ENCODE data around the gene LNPK.

- TF ChIP-seq CTCF (conservative IDR thresholded peaks at IDR 0.05; ENCODE audit: low read depth in 2 of 2) (no peak), EZH2phosphoT487 (IDR thresholded peaks at IDR 0.05; ENCODE audit: unreplicated experiment) (no peak), EZH2 (IDR thresholded peaks at IDR 0.05; ENCODE audit: low read depth, unreplicated experiment) (no peak), CREB1 (CRISPR knock-in tag; IDR thresholded peaks at IDR 0.05; ENCODE audit: low read depth) (no peak), POLR2AphosphoS5 (IDR thresholded peaks at IDR 0.05; ENCODE audit: low read depth) (no peak), JUNB (IDR thresholded peaks at IDR 0.05; ENCODE audit: unreplicated experiment) (no peak), REST (IDR thresholded peaks at IDR 0.05; ENCODE audit: unreplicated experiment) (no peak), ETS1 (IDR thresholded peaks at IDR 0.05) (no peak), ZNF114 (CRISPR knock-in tag; IDR thresholded peaks at IDR 0.05) (no peak), ZNF331 (CRISPR knock-in tag; IDR thresholded peaks at IDR 0.05; ENCODE audit: low read depth) (no peak), STAT1 (IDR thresholded peaks at IDR 0.05; ENCODE audit: unreplicated experiment) (no peak), NANOG (IDR thresholded peaks at IDR 0.05; ENCODE audit: borderline replicate concordance) (no peak)
Measured at GRCh38 chr2:175935289-175936181, 66.5 kb downstream of the LNPK start.
